ENCODE results near the gene ATP1B2. TPM values are rescaled to one million over a fixed set of nuclear protein-coding genes. Genes with fewer than 3 reads are reported as not detected.

ATP1B2 gene
- total and polyA plus RNA-seq, 5 experiments from 2014 or later, result 0.17 to 0.96 (median 0.47) TPM; not detected in 1

GRCh38 chr17:7667656-7668406, 17.1 kb downstream of the ATP1B2 start:
- H3K4me3 Mint-ChIP-seq, result no peak overlapping the region
- no peaks in the 10 kb centered on the region for H3K27me3 Mint-ChIP-seq
- no peaks in the 10 kb centered on the region for H3K9me3 Mint-ChIP-seq
- no peak for DNase-seq
- H3K27ac Mint-ChIP-seq, result peak overlapping the region in 1 of 10 donors; percentile 75
- POLR2A ChIA-PET, result interaction anchor here (0.5 to 1.7 kb wide), 5 partner anchors 17 to 146 kb away, joined by 3 to 6 read pairs (median 3); partner anchors contain the start of genes ATP1B2 and SAT2
- peaks cover 0 to 61% (median 2%) of the 10 kb centered on the region in 3 donors for H3K36me3 Mint-ChIP-seq
- ATAC-seq, result no peak
- no peaks in the 10 kb centered on the region for H3K4me1 Mint-ChIP-seq

- Mint-ChIP-seq H3K36me3 (peaks cover 3 to 67% (median 8%) of the 10 kb centered on the region in 3 donors), H3K27ac (no peak overlapping the region), H3K4me1 (no peaks in the 10 kb centered on the region), H3K4me3 (no peak overlapping the region), H3K27me3 (no peaks in the 10 kb centered on the region), H3K9me3 (peaks cover 0 to 2% (median 0%) of the 10 kb centered on the region in 9 donors)
- ATAC-seq (no peak), DNase-seq (no peak)
- POLR2A ChIA-PET, result interaction anchor here (0.7 kb wide), 1 partner anchor 107 kb away, joined by 5 read pairs; no protein-coding TSS in a partner anchor
Measured at GRCh38 chr17:7668482-7668881, 17.8 kb downstream of the ATP1B2 start.

GRCh38 chr17:7673239-7673638, 22.5 kb downstream of the ATP1B2 start:
- H3K27ac Mint-ChIP-seq, result peak overlapping the region in 1 of 10 donors; percentile 27
- no peak for ATAC-seq
- no peaks in the 10 kb centered on the region for H3K27me3 Mint-ChIP-seq
- peaks cover 10 to 75% (median 17%) of the 10 kb centered on the region in 3 donors for H3K36me3 Mint-ChIP-seq
- H3K4me1 Mint-ChIP-seq, result peaks cover 0 to 10% (median 5%) of the 10 kb centered on the region in 4 donors
- peaks cover 0 to 6% (median 0%) of the 10 kb centered on the region in 9 donors for H3K9me3 Mint-ChIP-seq
- H3K4me3 Mint-ChIP-seq, result no peak overlapping the region
- POLR2A ChIA-PET, result interaction anchor here (0.6 to 2.5 kb wide), 5 partner anchors 11 to 343 kb away, joined by 3 to 14 read pairs (median 3); partner anchors contain the start of genes SAT2 and TP53
- DNase-seq, result peak in 5 of 10 donors; percentile 12 to 44 (median 28)

- Mint-ChIP-seq H3K27me3 (no peaks in the 10 kb centered on the region), H3K27ac (peak overlapping the region in 1 of 10 donors; percentile 67), H3K4me1 (peaks cover 2 to 15% (median 5%) of the 10 kb centered on the region in 4 donors), H3K4me3 (no peak overlapping the region), H3K9me3 (peaks cover 0 to 6% (median 0%) of the 10 kb centered on the region in 9 donors), H3K36me3 (peaks cover 10 to 59% (median 17%) of the 10 kb centered on the region in 3 donors)
- DNase-seq, result no peak
- no peak for ATAC-seq
- POLR2A ChIA-PET, result interaction anchor here (0.6 to 1.8 kb wide), 6 partner anchors 10 to 565 kb away, joined by 3 to 8 read pairs (median 4); partner anchors contain the start of gene TP53
Measured at GRCh38 chr17:7674934-7675333, 24.2 kb downstream of the ATP1B2 start.

GRCh38 chr17:7676533-7676932, 25.8 kb downstream of the ATP1B2 start:
- no peak for DNase-seq
- Mint-ChIP-seq H3K4me3 (no peak overlapping the region), H3K9me3 (peaks cover 0 to 6% (median 0%) of the 10 kb centered on the region in 9 donors), H3K27ac (peak overlapping the region in 4 of 10 donors; percentile 22 to 59 (median 47)), H3K36me3 (peaks cover 10 to 44% (median 14%) of the 10 kb centered on the region in 3 donors), H3K27me3 (no peaks in the 10 kb centered on the region), H3K4me1 (peaks cover 3 to 15% (median 6%) of the 10 kb centered on the region in 4 donors)
- ATAC-seq, result no peak
- POLR2A ChIA-PET, result interaction anchor here (0.7 to 1.3 kb wide), 3 partner anchors 9 to 17 kb away, joined by 3 to 5 read pairs (median 4); no protein-coding TSS in a partner anchor

GRCh38 chr17:7677388-7678067, 26.8 kb downstream of the ATP1B2 start:
- Mint-ChIP-seq H3K27ac (peak overlapping the region in 6 of 10 donors; percentile 22 to 80 (median 50)), H3K4me1 (peaks cover 3 to 19% (median 7%) of the 10 kb centered on the region in 4 donors), H3K27me3 (no peaks in the 10 kb centered on the region), H3K4me3 (no peak overlapping the region), H3K9me3 (peaks cover 0 to 6% (median 0%) of the 10 kb centered on the region in 9 donors), H3K36me3 (peaks cover 10 to 44% (median 14%) of the 10 kb centered on the region in 3 donors)
- DNase-seq, result no peak
- no peak for ATAC-seq
- POLR2A ChIA-PET, result interaction anchor here (0.6 to 1.1 kb wide), 3 partner anchors 8 to 135 kb away, joined by 3 to 5 read pairs (median 3); partner anchors contain the start of gene SAT2

- Mint-ChIP-seq H3K36me3 (peaks cover 0 to 22% (median 7%) of the 10 kb centered on the region in 3 donors), H3K4me3 (peak overlapping the region; percentile 87 to 99 (median 98)), H3K27me3 (peaks cover 0 to 3% (median 0%) of the 10 kb centered on the region in 5 donors), H3K4me1 (peaks cover 20 to 54% (median 49%) of the 10 kb centered on the region in 4 donors), H3K27ac (peak overlapping the region; percentile 99 to 100 (median 100)), H3K9me3 (no peaks in the 10 kb centered on the region)
- POLR2A ChIA-PET, result interaction anchor here (0.7 to 6.9 kb wide), 21 partner anchors 9 to 504 kb away, joined by 3 to 105 read pairs (median 26); partner anchors contain the start of genes ATP1B2, FXR2, MPDU1 and POLR2A
- DNase-seq (peak in 1 of 10 donors; percentile 7), ATAC-seq (no peak)
Measured at GRCh38 chr17:7684851-7685532, 34.3 kb downstream of the ATP1B2 start.

- peaks cover 0 to 27% (median 7%) of the 10 kb centered on the region in 3 donors for H3K36me3 Mint-ChIP-seq
- no peaks in the 10 kb centered on the region for H3K9me3 Mint-ChIP-seq
- POLR2A ChIA-PET, result interaction anchor here (0.6 to 6.9 kb wide), 50 partner anchors 9 to 640 kb away, joined by 3 to 105 read pairs (median 8); partner anchors contain the start of genes ACAP1, ATP1B2, CD68 and CNTROB
- H3K27me3 Mint-ChIP-seq, result peaks cover 0 to 3% (median 0%) of the 10 kb centered on the region in 5 donors
- peak overlapping the region; percentile 87 to 99 (median 98) for H3K4me3 Mint-ChIP-seq
- H3K4me1 Mint-ChIP-seq, result peaks cover 23 to 55% (median 53%) of the 10 kb centered on the region in 4 donors
- peak overlapping the region; percentile 99 to 100 (median 100) for H3K27ac Mint-ChIP-seq
- peak; percentile 62 to 64 for ATAC-seq
- DNase-seq, result peak in 9 of 10 donors; percentile 85 to 95 (median 90)
Measured at GRCh38 chr17:7685533-7686221, 35.0 kb downstream of the ATP1B2 start.

GRCh38 chr17:7686222-7687071, 35.7 kb downstream of the ATP1B2 start:
- peak; percentile 44 to 53 for ATAC-seq
- Mint-ChIP-seq H3K9me3 (no peaks in the 10 kb centered on the region), H3K27ac (peak overlapping the region; percentile 99 to 100 (median 100)), H3K4me1 (peaks cover 25 to 55% (median 53%) of the 10 kb centered on the region in 4 donors), H3K36me3 (peaks cover 0 to 32% (median 7%) of the 10 kb centered on the region in 3 donors), H3K27me3 (peaks cover 0 to 3% (median 0%) of the 10 kb centered on the region in 5 donors), H3K4me3 (peak overlapping the region; percentile 87 to 99 (median 98))
- DNase-seq, result peak; percentile 64 to 99 (median 82)
- POLR2A ChIA-PET, result interaction anchor here (0.5 to 6.9 kb wide), 68 partner anchors 8 to 641 kb away, joined by 3 to 105 read pairs (median 6); partner anchors contain the start of genes ACAP1, ATP1B2, CD68 and CNTROB
